ENCODE data around the gene SYTL3.

The SYTL3 gene

DNA sequence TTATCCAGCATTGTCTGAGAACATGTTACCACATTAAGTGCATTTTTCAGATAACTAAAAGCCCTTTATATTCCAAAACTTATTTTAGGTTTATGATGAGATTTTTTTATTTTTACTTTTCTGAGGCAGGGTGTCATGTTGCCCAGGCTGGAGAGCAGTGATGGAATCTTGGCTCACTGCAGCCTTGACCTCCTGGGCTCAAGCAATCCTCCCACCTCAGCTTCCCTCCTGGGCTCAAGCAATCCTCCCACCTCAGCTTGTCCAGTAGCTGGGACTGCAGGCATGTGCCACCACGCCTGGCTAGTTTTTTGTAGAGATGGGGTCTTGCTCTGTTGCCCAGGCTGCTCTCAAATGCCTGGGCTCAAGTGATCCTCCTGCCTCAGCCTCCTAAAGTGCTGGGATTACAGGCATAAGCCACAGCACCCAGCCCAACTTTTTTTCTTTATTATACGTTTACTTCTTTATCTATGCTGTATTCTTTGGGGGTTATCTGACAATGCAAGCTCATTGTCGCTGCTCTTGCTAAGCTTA, 11.5 kb upstream of the SYTL3 start:
- H3K36me3 ChIP-seq (ENCODE audit: insufficient read depth, low read length) = peaks cover 41% of the 10 kb centered on the region
- H3K27ac ChIP-seq (ENCODE audit: low read depth, low read length, poor library complexity, severe bottlenecking) = no peak overlapping the region
- no peaks in the 10 kb centered on the region for H3K9me2 ChIP-seq (ENCODE audit: low read depth, low read length)
- peaks cover 9% of the 10 kb centered on the region; the same call in 1 of the 2 replicates for H3K79me2 ChIP-seq (ENCODE audit: insufficient read depth, low read length)
- H3K4me1 ChIP-seq (ENCODE audit: insufficient read depth, low read length, severe bottlenecking) = peaks cover 11% of the 10 kb centered on the region
- no peak overlapping the region for H3K9ac ChIP-seq (ENCODE audit: low read length)
- no peaks in the 10 kb centered on the region for H3K9me3 ChIP-seq (ENCODE audit: low read length)
- no peak overlapping the region for H3K4me3 ChIP-seq (ENCODE audit: low read depth, low read length, poor library complexity, severe bottlenecking)
- no peaks in the 10 kb centered on the region for H4K20me1 ChIP-seq (ENCODE audit: insufficient read depth, low read length)
- H3F3A ChIP-seq (ENCODE audit: insufficient read depth, low read length) = no peaks in the 10 kb centered on the region
- H3K27me3 ChIP-seq (ENCODE audit: insufficient read depth, low read length) = no peaks in the 10 kb centered on the region
- no peak overlapping the region for H3K4me2 ChIP-seq (ENCODE audit: low read length)
- H2AFZ ChIP-seq (ENCODE audit: low read length) = no peak overlapping the region
- TF ChIP-seq, protein P1, sequence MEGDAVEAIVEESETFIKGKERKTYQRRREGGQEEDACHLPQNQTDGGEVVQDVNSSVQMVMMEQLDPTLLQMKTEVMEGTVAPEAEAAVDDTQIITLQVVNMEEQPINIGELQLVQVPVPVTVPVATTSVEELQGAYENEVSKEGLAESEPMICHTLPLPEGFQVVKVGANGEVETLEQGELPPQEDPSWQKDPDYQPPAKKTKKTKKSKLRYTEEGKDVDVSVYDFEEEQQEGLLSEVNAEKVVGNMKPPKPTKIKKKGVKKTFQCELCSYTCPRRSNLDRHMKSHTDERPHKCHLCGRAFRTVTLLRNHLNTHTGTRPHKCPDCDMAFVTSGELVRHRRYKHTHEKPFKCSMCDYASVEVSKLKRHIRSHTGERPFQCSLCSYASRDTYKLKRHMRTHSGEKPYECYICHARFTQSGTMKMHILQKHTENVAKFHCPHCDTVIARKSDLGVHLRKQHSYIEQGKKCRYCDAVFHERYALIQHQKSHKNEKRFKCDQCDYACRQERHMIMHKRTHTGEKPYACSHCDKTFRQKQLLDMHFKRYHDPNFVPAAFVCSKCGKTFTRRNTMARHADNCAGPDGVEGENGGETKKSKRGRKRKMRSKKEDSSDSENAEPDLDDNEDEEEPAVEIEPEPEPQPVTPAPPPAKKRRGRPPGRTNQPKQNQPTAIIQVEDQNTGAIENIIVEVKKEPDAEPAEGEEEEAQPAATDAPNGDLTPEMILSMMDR (IDR thresholded peaks at IDR 0.05; ENCODE audit: low read length) = no peak
- TF ChIP-seq EZH2 (IDR thresholded peaks at IDR 0.05; ENCODE audit: borderline replicate concordance, low read length) = no peak

DNA sequence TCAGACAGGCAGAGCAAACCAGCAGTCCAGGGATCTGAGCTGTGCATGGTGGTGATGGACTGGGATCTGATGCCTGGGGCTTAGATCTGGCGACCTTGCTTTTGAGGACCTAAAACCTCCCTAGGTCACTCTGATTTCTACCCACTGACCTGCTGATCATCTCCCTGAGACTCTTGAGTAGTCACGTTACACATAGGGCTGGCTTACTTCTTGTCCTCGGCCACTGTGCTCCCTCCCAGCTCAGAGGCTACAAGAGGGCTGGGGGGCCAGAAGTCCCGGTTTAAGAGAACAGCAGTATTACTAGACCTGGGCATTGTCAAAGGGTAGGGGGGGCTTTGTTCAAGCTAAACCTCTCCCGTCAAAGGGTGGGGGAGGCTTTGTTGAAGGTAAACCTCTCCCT, 10.8 kb upstream of the SYTL3 start:
- no peak overlapping the region for H2AFZ ChIP-seq (ENCODE audit: low read length)
- H3K4me1 ChIP-seq (ENCODE audit: insufficient read depth, low read length, severe bottlenecking) = peaks cover 13% of the 10 kb centered on the region
- H3K4me2 ChIP-seq (ENCODE audit: low read length) = no peak overlapping the region
- H3K36me3 ChIP-seq (ENCODE audit: insufficient read depth, low read length) = peaks cover 39% of the 10 kb centered on the region
- H3K9me3 ChIP-seq (ENCODE audit: low read length) = no peaks in the 10 kb centered on the region
- peaks cover 10% of the 10 kb centered on the region; the same call in 1 of the 2 replicates for H3K79me2 ChIP-seq (ENCODE audit: insufficient read depth, low read length)
- TF ChIP-seq, protein P1 (IDR thresholded peaks at IDR 0.05; ENCODE audit: low read length) = no peak
- TF ChIP-seq EZH2 (IDR thresholded peaks at IDR 0.05; ENCODE audit: borderline replicate concordance, low read length) = no peak
- no peak overlapping the region for H3K4me3 ChIP-seq (ENCODE audit: low read depth, low read length, poor library complexity, severe bottlenecking)
- no peak overlapping the region for H3K27ac ChIP-seq (ENCODE audit: low read depth, low read length, poor library complexity, severe bottlenecking)
- H4K20me1 ChIP-seq (ENCODE audit: insufficient read depth, low read length) = no peaks in the 10 kb centered on the region
- no peaks in the 10 kb centered on the region for H3F3A ChIP-seq (ENCODE audit: insufficient read depth, low read length)
- no peaks in the 10 kb centered on the region for H3K9me2 ChIP-seq (ENCODE audit: low read depth, low read length)
- no peak overlapping the region for H3K9ac ChIP-seq (ENCODE audit: low read length)
- H3K27me3 ChIP-seq (ENCODE audit: insufficient read depth, low read length) = no peaks in the 10 kb centered on the region

DNA sequence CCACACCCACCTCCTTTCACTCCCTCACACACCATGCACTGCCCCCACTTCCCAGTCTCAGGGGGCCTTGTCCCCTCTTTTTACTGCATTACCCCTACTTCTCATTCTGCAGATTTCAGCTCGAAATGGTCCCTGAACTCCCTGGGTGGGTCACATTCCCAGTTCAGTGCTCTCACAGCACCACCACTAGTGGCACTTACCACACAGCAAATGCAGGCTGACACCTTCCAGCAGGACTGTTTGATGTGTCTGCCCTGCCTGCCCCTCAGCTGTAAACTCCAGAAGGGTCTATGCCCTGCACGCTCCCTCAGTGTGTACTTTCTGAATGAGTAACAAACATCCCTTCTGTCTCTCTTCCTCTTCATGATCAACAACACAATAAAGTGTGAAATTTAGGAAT, 9.3 kb upstream of the SYTL3 start:
- Histone ChIP-seq H3F3A (ENCODE audit: insufficient read depth, low read length) (no peaks in the 10 kb centered on the region), H3K9me2 (ENCODE audit: low read depth, low read length) (no peaks in the 10 kb centered on the region), H2AFZ (ENCODE audit: low read length) (no peak overlapping the region), H3K4me2 (ENCODE audit: low read length) (no peak overlapping the region), H3K9ac (ENCODE audit: low read length) (no peak overlapping the region), H3K4me3 (ENCODE audit: low read depth, low read length, poor library complexity, severe bottlenecking) (no peak overlapping the region), H3K9me3 (ENCODE audit: low read length) (no peaks in the 10 kb centered on the region), H3K27ac (ENCODE audit: low read depth, low read length, poor library complexity, severe bottlenecking) (no peak overlapping the region), H3K79me2 (ENCODE audit: insufficient read depth, low read length) (peaks cover 10% of the 10 kb centered on the region; the same call in 1 of the 2 replicates), H3K27me3 (ENCODE audit: insufficient read depth, low read length) (no peaks in the 10 kb centered on the region), H3K4me1 (ENCODE audit: insufficient read depth, low read length, severe bottlenecking) (peaks cover 22% of the 10 kb centered on the region), H4K20me1 (ENCODE audit: insufficient read depth, low read length) (no peaks in the 10 kb centered on the region), H3K36me3 (ENCODE audit: insufficient read depth, low read length) (peaks cover 25% of the 10 kb centered on the region)
- no peak for TF ChIP-seq EZH2 (IDR thresholded peaks at IDR 0.05; ENCODE audit: borderline replicate concordance, low read length)
- TF ChIP-seq, protein P1 (IDR thresholded peaks at IDR 0.05; ENCODE audit: low read length) = no peak
